SK-N-SH (cell line): ENCODE results near the gene PDE4DIP. TPM values are rescaled to one million over a fixed set of nuclear protein-coding genes. Genes with fewer than 3 reads are reported as not detected.
"Not testable (repeated sequence)": the region's sequence is repeated elsewhere in the genome, so short reads cannot be mapped to it uniquely, and the experiment has no call there.

ENCODE experiments used
- CTCF ChIA-PET: fragments of 300-600, 350-600 bp; formaldehyde crosslinking; extraction: SDS; loops from one replicate; lab custom pipeline; 2021; lab: Yijun Ruan, JAX
- POLR2A ChIA-PET: fragments of 350-600 bp; sonication (Branson Sonifier 250); formaldehyde crosslinking; extraction: SDS; loops from one replicate; lab custom pipeline; 2020; ENCODE audit warnings: antibody characterized with exemption, inconsistent platforms; lab: Yijun Ruan, JAX
- DNase-seq: peaks from one replicate; pipeline ENCODE4 v3.0.0; 2012
- H2AFZ ChIP-seq: fragments of 200-600 bp; sonication (generic); 2 replicates; pipeline ENCODE4 v1.8.1; 2016; ENCODE audit warnings: antibody characterized with exemption, mild to moderate bottlenecking, low read depth
- H3F3A ChIP-seq: fragments of 200-600 bp; sonication (generic); replicated peaks from 2 replicates; pipeline ENCODE3; 2016; ENCODE audit warnings: antibody characterized with exemption, mild to moderate bottlenecking; ENCODE audit not compliant: insufficient read depth
- H3K27ac ChIP-seq, 2 experiments: fragments of 200-500 bp in 1 of 2; fragments of 200-600 bp in 1 of 2; sonication (Bioruptor generic) in 1 of 2; sonication (generic), shearing (Covaris generic) in 1 of 2; 2 replicates each; pipeline versions ENCODE4 v1.5.1 to v1.6.1; 2014 to 2016; ENCODE audit warnings: low read depth in 2 of 2, inconsistent platforms in 1 of 2, low read length in 1 of 2, mild to moderate bottlenecking in 1 of 2, mixed read lengths in 1 of 2
- H3K27me3 ChIP-seq: fragments of 200-600 bp; sonication (generic), shearing (Covaris generic); 2 replicates; pipeline ENCODE4 v1.6.1; 2016; ENCODE audit warnings: mixed run types; ENCODE audit not compliant: insufficient read depth
- H3K36me3 ChIP-seq, 2 experiments: fragments of 200-500 bp in 1 of 2; fragments of 200-600 bp in 1 of 2; sonication (Bioruptor generic) in 1 of 2; sonication (generic) in 1 of 2; replicated peaks in 1 of 2; 2 replicates each; pipeline versions ENCODE3 to v1.5.1; 2014 to 2016; ENCODE audit warnings: low read length in 1 of 2, mild to moderate bottlenecking in 1 of 2; ENCODE audit not compliant: insufficient read depth in 2 of 2, control insufficient read depth in 1 of 2
- H3K4me1 ChIP-seq, 2 experiments: fragments of 200-500 bp in 1 of 2; fragments of 200-600 bp in 1 of 2; sonication (Bioruptor generic) in 1 of 2; sonication (generic), shearing (Covaris generic) in 1 of 2; 2 replicates each; pipeline versions ENCODE4 v1.5.1 to v1.6.1; 2014 to 2016; ENCODE audit warnings: low read depth in 1 of 2, low read length in 1 of 2, mixed run types in 1 of 2; ENCODE audit not compliant: insufficient read depth in 2 of 2, control insufficient read depth in 1 of 2
- H3K4me2 ChIP-seq: fragments of 200-600 bp; sonication (generic), shearing (Covaris generic); 2 replicates; pipeline ENCODE4 v1.6.1; 2017; ENCODE audit warnings: mixed run types
- H3K4me3 ChIP-seq, 2 experiments: fragments of 200-500 bp in 1 of 2; fragments of 200-600 bp in 1 of 2; sonication (Bioruptor generic) in 1 of 2; sonication (generic), shearing (Covaris generic) in 1 of 2; 2 replicates each; pipeline versions ENCODE4 v1.5.1 to v1.8.1; 2014 to 2016; ENCODE audit warnings: low read depth in 2 of 2, inconsistent platforms in 1 of 2, low read length in 1 of 2, mild to moderate bottlenecking in 1 of 2, mixed read lengths in 1 of 2, moderate library complexity in 1 of 2
- H3K79me2 ChIP-seq: fragments of 200-600 bp; sonication (generic); 2 replicates; pipeline ENCODE4 v1.8.1; 2017; ENCODE audit warnings: mild to moderate bottlenecking; ENCODE audit not compliant: insufficient read depth
- H3K9ac ChIP-seq: fragments of 200-600 bp; sonication (generic); 2 replicates; pipeline ENCODE4 v1.6.1; 2017; ENCODE audit warnings: mixed run types
- H3K9me2 ChIP-seq: fragments of 200-600 bp; sonication (generic); 2 replicates; pipeline ENCODE4 v1.6.1; 2017; ENCODE audit warnings: mixed run types
- H3K9me3 ChIP-seq: fragments of 200-600 bp; sonication (generic); 2 replicates; pipeline ENCODE4 v1.6.1; 2017; ENCODE audit warnings: mixed run types, mild to moderate bottlenecking, moderate library complexity
- H4K20me1 ChIP-seq: fragments of 200-600 bp; sonication (generic); 2 replicates; pipeline ENCODE4 v1.6.1; 2017; ENCODE audit warnings: mild to moderate bottlenecking, mixed run types; ENCODE audit not compliant: insufficient read depth
- WGBS: methylation state at CpG from one replicate; pipeline ENCODE4 v1.1.6; 2017; ENCODE audit warnings: low lambda C conversion rate; 5-methylcytosine and 5-hydroxymethylcytosine counted together
- polyA plus RNA-seq, 3 experiments: library from polyadenylated mRNA; depleted of rRNA; stranded (reverse); fragments of >200 nt; gene quantifications; 2 replicates each; pipeline ENCODE4 v1.2.3, GENCODE V29; 2012

PDE4DIP gene
- polyA plus RNA-seq, 1 of the 3 experiments (the other 2 are of a cell fraction) = 28.7 TPM

GRCh38 chr1:148860579-148861259 is 16.5 kb downstream of the PDE4DIP start:
- H2AFZ ChIP-seq, H3K9me3 ChIP-seq, H3K9me2 ChIP-seq, H3K4me2 ChIP-seq, DNase-seq, H3K36me3 ChIP-seq, H3F3A ChIP-seq, CTCF ChIA-PET, H3K27ac ChIP-seq, H3K27me3 ChIP-seq, H3K9ac ChIP-seq, H3K79me2 ChIP-seq, POLR2A ChIA-PET, H3K4me3 ChIP-seq, H4K20me1 ChIP-seq, H3K4me1 ChIP-seq: not testable (repeated sequence)
- no CpG with 5 or more reads among the region's 6 CpGs for WGBS

DNA sequence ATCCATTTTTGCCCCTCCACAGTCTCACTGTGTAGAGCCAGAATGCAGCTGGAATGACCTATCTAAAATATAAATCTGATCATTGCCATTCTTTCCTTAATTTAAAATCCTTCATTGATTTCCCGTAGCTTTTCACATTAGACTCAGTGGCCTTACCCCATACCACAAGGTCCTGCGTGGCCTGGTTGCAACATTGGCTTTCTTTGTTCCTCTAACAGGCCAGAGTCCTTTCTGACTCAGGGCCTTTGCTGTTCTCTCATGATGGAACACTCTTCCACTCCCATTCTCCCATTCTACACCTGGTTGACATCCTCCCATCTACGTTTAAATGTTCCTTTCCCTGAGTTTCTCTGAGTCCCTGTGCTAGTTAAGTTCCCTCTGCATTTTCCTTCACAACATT is 18.4 kb downstream of the PDE4DIP start:
- CTCF ChIA-PET, H3K4me3 ChIP-seq, POLR2A ChIA-PET, H3K4me2 ChIP-seq, DNase-seq, H3K9ac ChIP-seq, H3K9me3 ChIP-seq, H3K27me3 ChIP-seq, H3K79me2 ChIP-seq, H3K27ac ChIP-seq, H3K9me2 ChIP-seq, H4K20me1 ChIP-seq, H2AFZ ChIP-seq, H3F3A ChIP-seq, H3K4me1 ChIP-seq, H3K36me3 ChIP-seq: not testable (repeated sequence)
- no CpG with 5 or more reads among the region's 3 CpGs for WGBS

DNA sequence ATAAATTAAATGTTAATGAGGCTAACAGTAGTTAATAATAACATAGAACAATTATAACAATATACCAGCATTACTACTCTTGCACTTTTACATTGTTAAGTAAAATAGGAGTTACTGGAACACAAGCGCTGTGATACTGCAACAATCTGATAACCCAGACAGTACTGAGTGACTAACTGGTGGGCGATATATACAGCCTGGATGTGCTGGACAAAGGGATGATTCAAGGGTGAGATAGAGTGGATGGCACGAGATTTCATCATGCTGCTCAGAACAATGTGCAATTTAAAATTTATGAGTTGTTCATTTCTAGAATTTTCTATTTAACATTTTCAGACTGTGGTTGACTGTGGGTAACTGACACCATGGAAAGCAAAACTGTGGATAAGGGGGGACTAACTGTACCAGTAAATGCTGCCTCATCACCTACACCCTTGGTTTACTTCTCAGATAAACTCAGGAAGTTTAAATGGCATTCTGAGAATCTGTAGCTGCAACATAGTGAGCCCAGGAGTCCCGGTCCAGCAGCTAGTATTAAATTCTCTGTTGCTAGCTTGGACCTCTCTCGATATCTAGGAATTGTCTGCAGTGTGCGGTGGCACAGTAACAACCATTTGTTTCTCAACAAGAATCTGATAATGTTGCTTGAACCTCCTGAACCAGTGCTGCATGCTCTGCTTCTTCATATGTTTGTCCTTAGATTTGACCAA is 24.9 kb downstream of the PDE4DIP start:
- H3K36me3 ChIP-seq, H4K20me1 ChIP-seq, H3K9me3 ChIP-seq, H3F3A ChIP-seq, POLR2A ChIA-PET, H3K79me2 ChIP-seq, H3K27me3 ChIP-seq, H3K9ac ChIP-seq, H3K27ac ChIP-seq, H3K4me2 ChIP-seq, H3K9me2 ChIP-seq, H3K4me1 ChIP-seq, CTCF ChIA-PET, DNase-seq, H3K4me3 ChIP-seq, H2AFZ ChIP-seq: not testable (repeated sequence)
- WGBS = no CpG with 5 or more reads among the region's 6 CpGs

GRCh38 chr1:148869634-148869961 is 25.4 kb downstream of the PDE4DIP start:
- POLR2A ChIA-PET, DNase-seq, H3K9ac ChIP-seq, H3K79me2 ChIP-seq, H3K27ac ChIP-seq, H3K4me2 ChIP-seq, H3K4me3 ChIP-seq, H2AFZ ChIP-seq, H3K9me2 ChIP-seq, H4K20me1 ChIP-seq, H3K36me3 ChIP-seq, H3K9me3 ChIP-seq, H3K27me3 ChIP-seq, H3K4me1 ChIP-seq, H3F3A ChIP-seq, CTCF ChIA-PET: not testable (repeated sequence)
- 40% methylated on average over 1 of the region's 1 CpG for WGBS

GRCh38 chr1:148874408-148875388 is 30.5 kb downstream of the PDE4DIP start:
- H4K20me1 ChIP-seq, DNase-seq, POLR2A ChIA-PET, H3K4me1 ChIP-seq, CTCF ChIA-PET, H3K9me3 ChIP-seq, H3K9ac ChIP-seq, H3K4me2 ChIP-seq, H3F3A ChIP-seq, H2AFZ ChIP-seq, H3K79me2 ChIP-seq, H3K9me2 ChIP-seq, H3K27me3 ChIP-seq, H3K4me3 ChIP-seq, H3K36me3 ChIP-seq: not testable (repeated sequence)
- 22% methylated on average over 1 of the region's 5 CpGs for WGBS
- H3K27ac ChIP-seq = peak overlapping the region in 1 of 2 experiments; percentile 60; a peak in 1 of 4 replicates

DNA sequence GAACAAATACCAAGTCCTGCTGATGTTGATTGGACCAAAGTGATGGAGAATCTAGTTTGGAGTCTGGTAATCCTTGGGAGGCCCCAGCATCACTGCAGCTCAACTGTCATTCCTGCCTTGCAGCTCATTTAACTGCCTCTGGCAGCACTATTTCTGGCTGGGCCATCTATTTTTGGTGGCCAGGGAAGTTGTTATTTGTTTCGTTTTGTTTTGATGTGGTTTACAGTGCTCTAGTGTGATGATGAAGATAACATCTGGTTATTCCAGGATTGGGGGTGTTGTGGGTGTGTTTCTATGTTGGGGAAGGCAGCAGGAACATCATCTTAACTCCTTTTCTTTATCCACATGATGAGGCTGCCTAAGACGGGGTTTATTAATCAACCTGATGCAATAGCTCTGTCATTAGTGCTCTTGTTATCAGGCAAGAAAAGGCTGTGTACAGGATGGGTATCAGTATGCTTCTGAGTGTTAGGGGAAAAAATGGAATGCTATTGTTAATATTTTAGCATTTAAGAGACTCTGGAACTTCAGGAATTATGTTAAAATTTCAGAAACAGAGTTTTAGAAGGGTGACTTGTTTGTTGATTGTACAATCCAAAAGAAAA is 35.7 kb downstream of the PDE4DIP start:
- H3K27me3 ChIP-seq, H3K4me3 ChIP-seq, H3K4me1 ChIP-seq, H2AFZ ChIP-seq, H3K4me2 ChIP-seq, H3K36me3 ChIP-seq, H3F3A ChIP-seq, H3K9me2 ChIP-seq, DNase-seq, H3K9ac ChIP-seq, POLR2A ChIA-PET, H4K20me1 ChIP-seq, CTCF ChIA-PET, H3K79me2 ChIP-seq, H3K27ac ChIP-seq, H3K9me3 ChIP-seq: not testable (repeated sequence)
- WGBS = no CpG with 5 or more reads among the region's 2 CpGs
